ENCODE data around the gene BAHD1. TPM values are rescaled to one million over a fixed set of nuclear protein-coding genes. Genes with fewer than 3 reads are reported as not detected.

The BAHD1 gene
- total RNA-seq, 1 donor from 2014 or later = 28.4 TPM

DNA sequence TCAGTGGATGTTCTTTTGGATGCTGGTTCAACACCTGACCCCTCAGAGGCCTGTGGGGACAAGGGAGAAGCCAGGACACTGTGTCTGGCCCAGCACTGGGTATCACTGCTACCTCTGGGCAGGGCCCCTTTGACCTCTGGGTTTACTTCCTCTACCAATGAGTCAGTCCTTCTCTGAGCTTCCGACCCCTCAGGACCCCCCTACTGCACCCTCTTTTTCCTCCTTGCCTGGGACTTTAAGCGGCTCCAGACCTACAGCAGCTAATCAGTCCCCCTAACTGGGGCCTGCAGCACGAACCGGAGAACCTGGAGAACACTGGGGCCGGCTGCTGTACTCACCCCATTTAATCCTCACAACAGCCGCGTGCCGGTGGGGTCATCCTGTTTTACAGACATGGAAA, 33.8 kb downstream of the BAHD1 start:
- Mint-ChIP-seq H3K4me1 (peaks cover 10% of the 10 kb centered on the region), H3K27me3 (no peaks in the 10 kb centered on the region), H3K27ac (no peak overlapping the region), H3K9me3 (no peaks in the 10 kb centered on the region), H3K36me3 (ENCODE audit: low read depth) (peaks cover 3% of the 10 kb centered on the region), H3K4me3 (no peak overlapping the region)
- no peak for ATAC-seq (ENCODE audit: low read depth)
- intact Hi-C loops (cut with micrococcal nuclease) = no loop called here
- ChIA-PET POLR2A (no interaction called here), CTCF (no interaction called here)
- TF ChIP-seq, protein P1, sequence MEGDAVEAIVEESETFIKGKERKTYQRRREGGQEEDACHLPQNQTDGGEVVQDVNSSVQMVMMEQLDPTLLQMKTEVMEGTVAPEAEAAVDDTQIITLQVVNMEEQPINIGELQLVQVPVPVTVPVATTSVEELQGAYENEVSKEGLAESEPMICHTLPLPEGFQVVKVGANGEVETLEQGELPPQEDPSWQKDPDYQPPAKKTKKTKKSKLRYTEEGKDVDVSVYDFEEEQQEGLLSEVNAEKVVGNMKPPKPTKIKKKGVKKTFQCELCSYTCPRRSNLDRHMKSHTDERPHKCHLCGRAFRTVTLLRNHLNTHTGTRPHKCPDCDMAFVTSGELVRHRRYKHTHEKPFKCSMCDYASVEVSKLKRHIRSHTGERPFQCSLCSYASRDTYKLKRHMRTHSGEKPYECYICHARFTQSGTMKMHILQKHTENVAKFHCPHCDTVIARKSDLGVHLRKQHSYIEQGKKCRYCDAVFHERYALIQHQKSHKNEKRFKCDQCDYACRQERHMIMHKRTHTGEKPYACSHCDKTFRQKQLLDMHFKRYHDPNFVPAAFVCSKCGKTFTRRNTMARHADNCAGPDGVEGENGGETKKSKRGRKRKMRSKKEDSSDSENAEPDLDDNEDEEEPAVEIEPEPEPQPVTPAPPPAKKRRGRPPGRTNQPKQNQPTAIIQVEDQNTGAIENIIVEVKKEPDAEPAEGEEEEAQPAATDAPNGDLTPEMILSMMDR (IDR thresholded peaks at IDR 0.05) = no peak
- DNase-seq = no peak

DNA sequence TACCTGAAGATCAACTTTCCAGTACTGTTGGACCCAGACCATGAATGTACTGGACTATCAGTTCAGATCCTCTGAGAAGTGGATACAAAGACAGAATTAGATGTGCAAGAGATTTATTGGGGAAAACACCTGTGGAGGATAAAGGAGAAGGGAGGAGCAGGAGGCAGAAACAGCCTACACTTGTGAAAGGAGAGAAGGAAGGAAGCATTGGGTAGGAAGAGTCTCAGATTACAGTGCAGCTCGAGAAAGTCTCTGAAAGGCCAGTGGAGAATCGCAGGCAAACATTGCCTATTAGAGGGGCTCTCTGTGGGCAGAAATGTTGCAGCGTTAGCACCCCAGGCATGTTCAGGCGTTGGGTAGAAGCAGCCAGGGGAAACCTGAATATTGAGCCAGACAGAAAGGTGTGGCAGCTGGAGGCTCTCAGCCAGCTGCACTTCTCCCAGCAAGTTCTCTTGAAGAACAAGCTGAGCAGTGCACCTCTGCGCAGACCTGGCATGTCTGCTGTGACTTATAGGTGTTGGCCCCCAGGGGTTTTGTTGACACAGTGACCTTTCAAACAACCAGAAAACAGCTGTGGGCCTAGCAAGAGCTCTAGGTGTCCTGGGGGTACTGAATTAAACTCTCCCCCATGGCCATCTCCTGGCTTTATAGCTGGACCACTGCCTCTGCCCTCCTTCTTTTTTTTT, 37.0 kb downstream of the BAHD1 start:
- Mint-ChIP-seq H3K27me3 (peaks cover 4% of the 10 kb centered on the region), H3K36me3 (ENCODE audit: low read depth) (peaks cover 1% of the 10 kb centered on the region), H3K27ac (no peak overlapping the region), H3K4me3 (no peak overlapping the region), H3K4me1 (peaks cover 2% of the 10 kb centered on the region), H3K9me3 (no peaks in the 10 kb centered on the region)
- ChIA-PET CTCF (no interaction called here), POLR2A (no interaction called here)
- intact Hi-C loops (cut with micrococcal nuclease) = no loop called here
- ATAC-seq (ENCODE audit: low read depth) = no peak
- TF ChIP-seq, protein P1 (IDR thresholded peaks at IDR 0.05) = no peak
- no peak for DNase-seq

DNA sequence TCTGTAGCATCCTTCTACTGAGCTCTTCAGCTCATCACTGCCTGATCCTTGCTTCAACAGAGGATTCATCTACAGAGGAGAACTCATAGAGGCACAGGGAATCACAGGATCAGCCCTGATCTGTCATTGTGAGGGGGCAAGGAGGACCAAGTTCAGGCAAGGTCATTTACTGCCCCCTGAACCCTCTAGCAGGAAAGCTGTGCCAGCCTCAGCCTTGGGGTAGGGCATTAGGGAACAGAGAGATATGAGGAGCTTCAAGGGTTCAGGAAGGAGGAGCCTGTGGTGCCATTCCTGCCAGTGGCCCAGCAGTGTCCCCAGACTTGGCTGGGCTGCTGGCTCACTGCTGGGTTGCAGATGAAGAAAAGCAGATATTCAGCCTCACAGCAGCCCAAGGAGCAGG, 38.3 kb downstream of the BAHD1 start:
- CTCF ChIA-PET = no interaction called here
- intact Hi-C loops (cut with micrococcal nuclease) = no loop called here
- H3K36me3 Mint-ChIP-seq (ENCODE audit: low read depth) = no peaks in the 10 kb centered on the region
- no peak overlapping the region for H3K27ac Mint-ChIP-seq
- ATAC-seq (ENCODE audit: low read depth) (no peak), DNase-seq (no peak)
- H3K9me3 Mint-ChIP-seq = no peaks in the 10 kb centered on the region
- H3K4me3 Mint-ChIP-seq = no peak overlapping the region
- POLR2A ChIA-PET = no interaction called here
- TF ChIP-seq, protein P1 (IDR thresholded peaks at IDR 0.05) = no peak
- H3K4me1 Mint-ChIP-seq = no peaks in the 10 kb centered on the region
- H3K27me3 Mint-ChIP-seq = peaks cover 4% of the 10 kb centered on the region

DNA sequence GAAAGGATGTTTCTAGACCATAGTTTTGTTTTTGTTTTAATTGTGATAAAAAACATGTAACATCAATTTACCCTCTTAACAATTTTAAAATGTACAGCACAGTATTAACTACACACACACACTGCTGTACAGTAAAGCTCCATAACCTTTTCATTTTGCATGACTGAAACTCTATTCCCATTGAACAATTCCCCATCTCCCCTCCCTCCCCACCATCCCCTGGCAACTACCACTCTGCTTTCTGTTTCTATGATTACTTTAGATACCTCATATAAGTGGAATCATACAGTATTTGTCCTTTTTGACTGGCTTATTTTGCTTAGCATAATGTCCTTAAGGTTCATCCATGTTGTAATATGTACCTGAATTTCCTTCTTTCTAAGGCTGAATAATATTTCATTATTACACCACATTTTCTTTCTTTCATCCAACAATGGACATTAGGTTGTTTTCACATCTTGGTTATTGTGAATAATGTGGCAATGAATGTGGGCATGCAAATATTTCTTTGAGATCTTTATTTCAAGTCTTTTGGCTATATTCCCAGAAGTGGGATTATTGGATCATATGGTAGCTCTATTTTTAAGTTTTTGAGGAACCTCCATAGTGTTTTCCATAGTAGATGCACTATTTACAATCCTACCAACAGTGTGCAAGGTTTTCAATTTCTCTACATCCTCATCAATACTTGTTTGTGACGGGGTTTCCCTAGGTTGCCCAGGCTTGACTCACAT, 40.8 kb downstream of the BAHD1 start:
- ATAC-seq (ENCODE audit: low read depth) (no peak), DNase-seq (no peak)
- Mint-ChIP-seq H3K4me1 (no peaks in the 10 kb centered on the region), H3K9me3 (no peaks in the 10 kb centered on the region), H3K27me3 (peaks cover 4% of the 10 kb centered on the region), H3K36me3 (ENCODE audit: low read depth) (no peaks in the 10 kb centered on the region), H3K27ac (no peak overlapping the region), H3K4me3 (no peak overlapping the region)
- intact Hi-C loops (cut with micrococcal nuclease) = no loop called here
- TF ChIP-seq, protein P1 (IDR thresholded peaks at IDR 0.05) = no peak
- POLR2A ChIA-PET = no interaction called here
- CTCF ChIA-PET = no interaction called here

DNA sequence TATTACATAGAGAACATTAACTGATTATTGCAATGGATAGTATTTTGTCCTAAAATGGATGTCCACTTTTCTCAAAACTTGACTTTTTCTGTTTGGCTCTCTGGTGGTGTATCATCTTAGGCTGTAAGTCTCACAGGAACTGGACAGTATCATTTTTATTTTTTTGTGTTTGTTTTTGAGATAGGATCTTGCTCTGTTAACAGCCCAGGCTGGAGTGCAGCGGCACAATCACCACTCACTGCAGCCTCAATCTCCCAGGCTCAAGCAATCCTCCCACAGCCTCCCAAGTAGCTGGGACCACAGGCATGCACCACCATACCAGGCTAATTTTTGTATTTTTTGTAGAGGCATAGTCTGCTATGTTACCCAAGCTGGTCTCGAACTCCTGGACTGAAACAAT, 43.2 kb downstream of the BAHD1 start:
- TF ChIP-seq, protein P1 (IDR thresholded peaks at IDR 0.05) = no peak
- H3K27ac Mint-ChIP-seq = no peak overlapping the region
- H3K27me3 Mint-ChIP-seq = peaks cover 4% of the 10 kb centered on the region
- ChIA-PET POLR2A (no interaction called here), CTCF (no interaction called here)
- H3K36me3 Mint-ChIP-seq (ENCODE audit: low read depth) = no peaks in the 10 kb centered on the region
- H3K9me3 Mint-ChIP-seq = no peaks in the 10 kb centered on the region
- H3K4me1 Mint-ChIP-seq = no peaks in the 10 kb centered on the region
- intact Hi-C loops (cut with micrococcal nuclease) = no loop called here
- H3K4me3 Mint-ChIP-seq = no peak overlapping the region
- DNase-seq (no peak), ATAC-seq (ENCODE audit: low read depth) (no peak)
